NCI-H2107 (cell line): Measurements from ENCODE around the gene GFY.

ENCODE experiments used
- DNase-seq: peaks from one replicate; lab custom pipeline; 2025; lab: John Stamatoyannopoulos, UW

Gene GFY

DNA sequence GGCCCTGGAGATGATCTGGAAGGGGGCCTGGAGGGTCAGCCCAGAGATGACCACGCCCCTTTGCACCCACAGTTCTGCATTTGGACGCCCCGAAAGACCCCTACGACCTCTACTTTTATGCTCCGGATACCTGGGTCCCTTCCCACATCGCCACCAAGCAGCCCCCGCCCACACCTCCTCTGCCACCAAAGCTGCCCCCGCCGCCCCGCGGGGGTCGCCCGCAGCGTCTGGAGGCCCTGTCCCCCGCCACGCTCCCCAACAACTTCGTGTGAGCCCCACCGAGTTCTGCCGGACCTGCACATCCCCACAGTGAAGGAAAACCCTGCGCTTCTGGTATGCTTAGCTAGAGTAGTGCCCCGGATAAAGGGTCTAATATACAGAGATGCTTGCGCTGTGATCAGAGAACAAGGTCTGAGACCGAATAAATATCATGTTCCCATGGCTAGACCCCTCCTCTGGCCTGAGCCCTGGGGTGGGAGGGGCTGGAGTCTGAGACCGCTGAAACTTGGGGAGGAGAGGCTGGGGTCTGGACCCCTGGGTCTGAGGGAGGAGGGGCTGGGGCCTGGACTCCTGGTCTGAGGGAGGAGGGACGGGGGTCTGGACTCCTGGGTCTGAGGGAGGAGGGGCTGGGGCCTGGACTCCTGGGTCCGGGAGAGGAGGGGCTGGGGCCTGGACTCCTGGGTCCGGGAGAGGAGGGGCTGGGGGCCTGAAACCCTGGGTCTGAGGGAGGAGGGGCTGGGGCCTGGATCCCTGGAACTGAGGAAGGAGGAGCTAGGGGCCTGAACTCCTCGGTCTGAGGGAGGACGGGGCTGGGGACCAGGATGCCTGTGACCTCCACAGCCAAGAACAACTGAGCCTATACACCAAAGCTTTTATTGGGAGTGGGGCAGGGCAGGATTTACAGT is 3.6 kb downstream of the GFY start:
- no peak for DNase-seq

DNA sequence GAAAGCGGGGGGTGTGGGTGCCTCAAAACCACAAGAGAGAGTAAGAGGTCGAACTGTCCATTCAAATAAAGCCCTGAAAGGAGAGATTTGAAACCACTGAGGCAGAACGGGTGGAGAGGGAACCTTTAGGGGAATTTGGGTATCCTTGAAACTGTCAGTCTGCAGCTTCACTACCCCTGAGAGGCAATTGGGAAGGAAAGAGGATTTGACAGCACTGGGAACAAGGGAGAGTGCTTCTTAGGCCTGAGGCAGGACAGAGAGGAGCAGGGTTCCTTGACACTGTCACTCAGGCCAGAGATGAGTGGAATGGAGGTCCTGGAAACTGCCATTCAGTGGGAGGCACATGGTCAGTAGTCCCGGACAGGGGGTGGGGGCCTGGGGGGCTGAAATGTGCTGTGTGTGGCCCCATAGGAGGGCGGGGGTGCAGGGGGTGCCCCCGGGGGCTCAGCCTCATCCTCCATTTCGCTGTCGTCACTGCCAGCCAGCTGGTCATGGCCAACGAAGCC is 5.0 kb downstream of the GFY start:
- no peak for DNase-seq

DNA sequence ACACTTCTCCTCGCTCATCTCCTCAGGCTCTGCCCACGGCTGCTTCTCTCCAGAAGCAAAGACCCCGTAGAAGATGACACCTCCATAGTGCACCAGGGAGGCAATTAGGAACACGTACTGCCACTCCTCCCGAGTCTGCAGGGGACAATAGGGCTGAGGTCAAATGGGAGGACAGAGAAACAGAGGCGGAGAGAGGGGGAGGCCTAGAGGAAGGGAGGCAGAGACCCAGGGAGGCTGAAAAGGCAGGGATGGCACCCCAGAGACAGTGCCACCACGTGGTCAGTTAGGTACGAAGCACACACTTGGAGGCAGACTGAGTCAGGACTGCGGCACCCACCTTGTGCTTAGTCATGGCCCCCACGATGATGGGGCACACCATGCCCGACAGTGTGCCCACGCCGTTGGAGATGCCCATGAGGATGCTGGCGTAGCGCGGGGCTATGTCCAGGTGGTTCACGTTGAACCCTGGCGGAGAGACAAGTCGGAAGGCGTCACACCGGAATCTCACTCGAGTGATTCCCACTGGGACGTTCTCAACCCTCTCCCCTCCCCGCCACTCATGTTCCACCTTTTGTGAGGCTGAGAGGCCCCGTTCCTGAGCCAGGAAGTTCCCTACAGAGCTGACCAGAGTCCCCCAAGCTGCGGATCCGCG is 5.6 kb downstream of the GFY start:
- DNase-seq = no peak

GRCh38 chr19:49431330-49431749 is 6.2 kb downstream of the GFY start:
- no peak for DNase-seq

DNA sequence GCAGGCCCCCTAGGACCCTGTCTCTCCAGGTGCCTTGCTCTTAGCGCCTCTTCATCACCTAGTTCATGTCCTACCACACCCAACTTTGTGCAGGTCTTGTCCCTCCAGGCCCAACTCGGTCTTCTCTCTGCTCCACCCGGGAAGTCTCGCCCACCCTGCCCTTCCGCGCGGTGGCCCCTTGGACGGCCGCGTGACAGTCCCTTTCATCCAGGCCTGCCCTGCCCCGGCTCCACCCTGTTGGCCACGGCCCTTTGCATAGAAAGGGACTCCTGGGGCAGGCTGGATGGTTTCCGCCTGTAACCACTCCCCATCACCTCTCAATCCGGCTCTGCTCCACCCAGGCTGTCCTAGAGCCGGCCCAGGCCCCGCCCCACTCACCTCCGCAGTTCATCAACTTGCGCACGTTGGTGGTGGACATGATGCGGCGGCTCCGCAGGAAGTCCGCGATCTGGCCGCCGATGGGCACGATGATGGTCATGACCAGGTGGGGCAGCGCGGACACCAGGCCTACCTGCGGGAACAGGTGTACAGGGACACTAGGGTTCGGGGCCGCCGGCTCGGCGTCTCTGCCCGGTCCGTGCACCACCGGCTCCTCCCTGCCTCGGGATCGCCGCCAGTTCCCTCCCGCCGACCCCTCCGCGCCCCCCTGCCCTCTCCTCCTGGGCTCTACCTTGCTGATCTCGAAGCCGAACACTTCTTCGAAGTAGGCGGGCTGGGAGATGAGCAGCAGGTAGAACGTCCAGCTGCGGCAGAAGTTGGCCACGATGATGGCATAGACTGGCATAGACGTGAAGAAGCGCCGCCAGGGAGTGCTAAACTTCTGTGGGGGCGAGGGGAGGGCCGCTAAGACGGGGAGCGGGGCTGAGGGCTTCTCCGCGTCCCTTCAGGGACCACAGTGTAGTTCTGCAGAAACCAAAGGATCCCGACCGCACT is 7.2 kb downstream of the GFY start:
- no peak for DNase-seq

- DNase-seq = no peak
Measured at GRCh38 chr19:49433240-49433901, 8.2 kb downstream of the GFY start.

DNA sequence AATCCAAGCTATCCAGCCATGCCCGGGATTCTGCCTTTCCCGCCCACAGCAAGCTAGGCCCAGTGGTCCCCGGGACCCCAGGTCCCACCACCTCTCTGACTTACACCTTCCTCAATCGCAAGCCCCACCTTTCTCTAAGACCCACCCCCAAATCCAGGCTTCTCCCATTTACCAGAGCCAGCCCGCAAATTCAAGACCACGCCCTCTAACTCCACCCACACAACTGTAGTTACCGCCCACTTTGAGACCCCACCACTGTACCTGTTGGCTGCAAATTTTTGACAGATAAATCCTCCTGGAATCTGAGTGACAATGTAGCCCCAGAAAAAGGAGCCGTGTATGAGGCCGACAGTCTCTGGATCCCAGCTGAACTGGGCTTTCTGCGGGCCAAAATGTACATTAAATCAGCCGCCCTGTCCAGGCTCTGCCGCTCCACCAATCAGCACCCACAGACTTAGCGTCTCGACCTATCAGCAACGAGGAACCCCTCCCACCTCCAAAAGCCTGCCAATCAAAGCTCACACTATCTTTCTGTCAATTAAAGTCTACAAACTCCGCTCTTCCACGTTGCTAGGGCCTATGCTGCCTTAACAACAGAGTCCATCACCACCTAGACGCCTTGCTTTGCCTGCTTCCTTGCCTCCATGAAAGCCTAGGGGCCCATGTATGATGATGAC is 9.9 kb downstream of the GFY start:
- DNase-seq = no peak

GRCh38 chr19:49435670-49436069 is 10.5 kb downstream of the GFY start:
- DNase-seq = no peak

GRCh38 chr19:49436381-49437017 is 11.3 kb downstream of the GFY start:
- no peak for DNase-seq

DNA sequence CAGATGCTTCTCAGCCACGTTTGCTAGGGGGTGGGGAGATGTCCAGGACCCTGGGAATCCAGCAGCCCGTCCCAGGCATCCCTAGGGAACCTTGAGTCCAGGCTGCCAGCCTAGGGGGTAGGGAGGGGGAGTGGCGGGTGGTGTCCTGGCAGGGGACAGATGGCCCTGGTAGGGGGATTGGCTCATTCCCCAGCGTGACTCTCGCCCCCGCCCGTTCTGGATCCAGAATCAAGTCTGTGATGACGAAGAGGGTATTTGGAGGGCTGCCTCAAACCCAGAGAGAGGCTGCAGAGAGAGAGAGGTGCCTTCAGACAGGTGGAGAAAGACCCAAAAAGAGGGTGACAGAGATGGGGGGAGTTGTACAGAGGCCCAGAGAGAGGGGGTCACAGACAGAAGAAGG is 12.0 kb downstream of the GFY start:
- DNase-seq = no peak

GRCh38 chr19:49438261-49438660 is 13.1 kb downstream of the GFY start:
- DNase-seq = no peak

DNA sequence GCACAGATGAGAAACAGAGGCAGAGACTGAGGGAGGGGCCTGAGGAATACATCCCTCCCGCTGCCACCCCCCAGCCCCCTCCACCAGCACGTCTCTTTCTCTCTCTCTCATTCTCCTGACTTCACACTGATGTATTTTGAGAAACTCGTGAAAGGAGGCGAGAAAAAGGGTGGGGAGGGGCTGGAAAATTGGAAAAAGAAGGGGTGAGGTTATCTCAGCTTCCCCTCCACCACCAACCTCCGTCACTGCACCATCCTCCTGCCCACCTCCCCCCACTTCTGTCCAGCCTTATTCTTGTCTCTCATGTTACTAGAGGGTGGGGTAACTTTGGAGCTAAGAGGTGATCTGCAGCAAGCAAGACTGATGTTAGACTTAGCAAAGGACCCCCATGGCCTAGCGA is 14.6 kb downstream of the GFY start:
- no peak for DNase-seq

DNA sequence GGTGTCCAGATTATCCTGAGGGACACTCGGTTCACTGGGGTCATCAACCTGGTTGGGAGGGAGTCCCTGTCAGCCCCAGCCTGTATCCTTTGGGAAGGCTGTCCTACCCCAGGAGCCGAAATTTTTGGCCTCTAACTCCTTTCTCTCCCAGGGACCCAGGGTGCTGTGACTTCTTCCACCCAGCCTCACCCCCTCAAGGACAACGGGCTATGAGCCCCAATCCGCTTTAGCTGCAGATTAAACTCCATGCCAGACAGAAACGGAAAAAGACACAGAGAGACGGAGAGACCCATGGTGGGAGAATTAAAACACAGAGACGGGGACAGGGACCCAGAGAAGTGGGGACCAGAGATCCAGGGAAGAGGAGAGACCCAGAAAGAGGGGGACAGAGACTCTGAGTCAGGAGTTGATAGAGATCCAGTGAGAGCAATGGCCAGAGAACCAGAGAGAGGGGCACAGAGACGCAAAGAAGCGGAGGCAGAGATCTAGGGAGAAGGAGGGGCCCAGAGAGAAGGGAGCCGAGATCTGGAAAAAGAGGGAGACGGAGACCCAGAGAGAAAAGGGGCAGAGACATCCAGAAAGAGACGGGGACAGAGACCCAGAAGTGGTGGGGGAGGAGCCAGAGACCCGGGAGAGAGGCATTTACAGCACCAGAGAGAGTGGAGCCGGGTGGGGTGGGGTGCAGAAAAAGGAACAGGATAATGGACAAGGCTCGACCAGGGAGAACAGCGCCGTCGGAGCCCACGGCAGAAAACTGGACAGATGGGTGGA is 15.4 kb downstream of the GFY start:
- DNase-seq = no peak

DNA sequence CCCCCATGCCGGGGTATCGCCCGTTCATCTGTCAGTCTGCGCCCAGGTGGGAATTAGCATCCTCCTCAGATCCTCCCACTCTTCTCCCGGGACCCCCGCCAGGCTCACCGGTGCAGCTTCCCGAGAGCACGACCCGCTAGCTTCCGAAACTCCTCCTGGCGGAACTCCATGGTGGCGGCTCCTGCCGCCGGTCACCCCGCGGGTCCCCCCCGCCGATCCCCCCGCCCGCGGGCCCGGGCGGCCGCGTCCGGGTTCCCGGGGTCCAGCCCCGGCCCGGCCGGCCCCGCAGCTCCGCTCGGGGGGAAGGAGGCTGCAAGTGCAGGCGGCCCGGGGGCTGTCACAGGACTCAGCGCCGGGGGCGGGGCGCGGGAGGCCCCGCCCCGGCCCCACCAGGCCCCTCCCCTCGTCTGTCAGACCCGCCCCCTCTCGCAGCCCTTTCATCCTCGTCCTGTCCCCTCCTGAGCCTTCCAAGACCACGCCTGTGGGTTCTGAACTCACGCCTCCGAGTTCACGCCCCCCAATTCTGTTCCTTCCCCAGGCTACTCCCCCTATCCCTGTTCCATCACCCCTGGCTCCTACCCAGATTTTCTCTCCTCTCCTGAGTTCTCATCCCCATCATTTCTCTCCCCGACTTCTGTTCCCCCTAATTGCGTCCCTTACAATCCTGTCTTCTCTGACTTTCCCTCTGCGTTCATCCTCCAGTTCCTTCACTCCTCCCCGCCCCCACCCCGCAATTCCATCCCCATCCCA is 16.2 kb downstream of the GFY start, which contains the start of gene SLC17A7:
Gene SLC17A7 (minus strand): TSS at position 318 of the 750 bp plus-strand sequence. CDS start 148 bp downstream, at position 170.
- no peak for DNase-seq

DNA sequence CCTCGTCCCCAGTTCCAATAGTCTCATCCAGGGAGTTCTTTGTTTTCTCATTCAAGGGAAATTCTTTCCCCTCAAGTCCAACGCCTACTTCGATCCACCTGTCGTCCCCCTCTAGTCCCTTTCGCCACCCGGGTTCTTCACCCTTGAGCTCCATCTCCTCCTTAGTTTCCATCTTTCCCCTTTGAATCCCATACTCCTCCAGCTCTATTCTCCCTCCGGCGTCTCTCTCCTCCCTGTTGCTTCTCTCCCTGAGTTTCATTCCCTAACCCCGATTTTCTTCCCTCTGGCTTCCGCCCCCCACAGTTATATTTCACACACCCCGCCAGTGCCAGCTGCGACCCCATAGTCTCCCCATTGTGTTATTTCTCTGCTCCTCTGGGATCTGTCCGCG is 16.8 kb downstream of the GFY start:
- DNase-seq = no peak

GRCh38 chr19:49442354-49442753 is 17.2 kb downstream of the GFY start:
- no peak for DNase-seq

GRCh38 chr19:49442771-49443365 is 17.7 kb downstream of the GFY start:
- DNase-seq = no peak

GRCh38 chr19:49443366-49444099 is 18.3 kb downstream of the GFY start:
- DNase-seq = peak; percentile 90
